HG03066 (cell line): ENCODE results near the gene NR4A1.

Experiments used
- ATAC-seq: cut with Tn5 transposase; IDR thresholded peaks from one replicate; pipeline ENCODE4 v1.9.1; 2021; ENCODE audit warnings: low read depth; ENCODE audit not compliant: unreplicated experiment

The NR4A1 gene

DNA sequence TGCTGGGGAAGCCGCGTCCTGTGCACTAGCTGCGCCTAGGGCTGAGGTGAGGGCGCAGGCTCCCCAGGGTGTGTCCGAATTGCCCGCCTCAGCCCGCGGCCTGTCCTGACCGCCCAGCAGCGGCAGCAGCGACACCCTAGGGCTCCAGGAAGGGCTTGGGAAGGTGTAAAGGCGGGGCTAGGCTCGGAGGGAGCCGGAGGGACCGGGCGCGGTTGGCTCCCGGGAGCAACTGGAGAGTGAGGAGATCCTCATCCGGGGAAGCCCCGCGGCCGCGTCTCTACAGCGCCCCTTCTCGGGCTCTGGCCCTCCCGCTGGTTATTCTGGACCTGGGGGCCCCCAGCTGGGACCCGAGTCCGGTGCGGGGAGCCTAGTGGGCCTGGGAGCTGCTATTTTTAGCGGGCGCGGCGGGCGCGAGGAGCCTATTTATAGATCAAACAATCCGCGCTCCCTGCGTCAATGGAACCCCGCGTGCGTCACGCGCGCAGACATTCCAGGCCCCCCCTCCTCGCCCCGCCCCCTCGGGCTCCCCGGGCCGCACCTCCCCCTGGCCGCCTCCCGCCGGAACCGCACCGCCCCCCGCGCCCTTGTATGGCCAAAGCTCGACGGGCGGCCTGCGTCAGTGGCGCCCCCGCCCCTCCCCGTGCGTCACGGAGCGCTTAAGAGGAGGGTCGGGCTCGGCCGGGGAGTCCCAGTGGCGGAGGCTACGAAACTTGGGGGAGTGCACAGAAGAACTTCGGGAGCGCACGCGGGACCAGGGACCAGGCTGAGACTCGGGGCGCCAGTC, at the start of gene NR4A1:
TSS of gene NR4A1 (plus strand) at position 685 of the 784 bp plus-strand sequence. CDS start 2,887 bp downstream, outside the sequence.
- ATAC-seq = peak; percentile 67

- ATAC-seq = no peak
Measured at GRCh38 chr12:52003016-52003550, 48.2 kb upstream of the NR4A1 start.

DNA sequence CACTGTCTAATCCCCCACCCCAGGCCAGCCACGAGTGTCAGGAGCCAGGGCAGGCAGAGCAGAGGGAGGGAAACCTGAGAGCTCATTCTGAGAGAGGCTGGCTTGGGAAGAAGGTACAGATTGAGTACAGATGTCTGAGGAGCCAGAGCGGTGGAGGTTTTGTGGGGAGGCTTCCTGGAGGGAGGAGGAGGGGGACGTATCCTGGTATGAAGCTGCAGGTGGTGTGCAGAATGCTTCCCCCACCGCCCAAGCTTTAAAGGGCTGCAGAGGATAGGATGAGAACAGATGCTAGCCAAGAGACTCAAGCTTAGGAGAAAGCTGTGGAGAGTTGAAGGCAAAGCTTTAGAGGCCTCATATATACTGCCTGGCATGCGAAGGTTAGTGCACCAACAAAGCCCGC, 47.7 kb upstream of the NR4A1 start:
- no peak for ATAC-seq

GRCh38 chr12:52004042-52004648, 47.1 kb upstream of the NR4A1 start:
- no peak for ATAC-seq

- no peak for ATAC-seq
Measured at GRCh38 chr12:52005218-52005902, 45.9 kb upstream of the NR4A1 start.

GRCh38 chr12:52005903-52006703, 45.1 kb upstream of the NR4A1 start:
- peak; percentile 80 for ATAC-seq

- ATAC-seq = no peak
Measured at GRCh38 chr12:52006726-52007157, 44.5 kb upstream of the NR4A1 start, which contains the start of gene TAMALIN. Gene TAMALIN (plus strand): TSS chr12:52006946. CDS start chr12:52007020, 74 bp downstream.

- no peak for ATAC-seq
Measured at GRCh38 chr12:52007158-52007921, 43.9 kb upstream of the NR4A1 start.

GRCh38 chr12:52007982-52008510, 43.2 kb upstream of the NR4A1 start:
- no peak for ATAC-seq

DNA sequence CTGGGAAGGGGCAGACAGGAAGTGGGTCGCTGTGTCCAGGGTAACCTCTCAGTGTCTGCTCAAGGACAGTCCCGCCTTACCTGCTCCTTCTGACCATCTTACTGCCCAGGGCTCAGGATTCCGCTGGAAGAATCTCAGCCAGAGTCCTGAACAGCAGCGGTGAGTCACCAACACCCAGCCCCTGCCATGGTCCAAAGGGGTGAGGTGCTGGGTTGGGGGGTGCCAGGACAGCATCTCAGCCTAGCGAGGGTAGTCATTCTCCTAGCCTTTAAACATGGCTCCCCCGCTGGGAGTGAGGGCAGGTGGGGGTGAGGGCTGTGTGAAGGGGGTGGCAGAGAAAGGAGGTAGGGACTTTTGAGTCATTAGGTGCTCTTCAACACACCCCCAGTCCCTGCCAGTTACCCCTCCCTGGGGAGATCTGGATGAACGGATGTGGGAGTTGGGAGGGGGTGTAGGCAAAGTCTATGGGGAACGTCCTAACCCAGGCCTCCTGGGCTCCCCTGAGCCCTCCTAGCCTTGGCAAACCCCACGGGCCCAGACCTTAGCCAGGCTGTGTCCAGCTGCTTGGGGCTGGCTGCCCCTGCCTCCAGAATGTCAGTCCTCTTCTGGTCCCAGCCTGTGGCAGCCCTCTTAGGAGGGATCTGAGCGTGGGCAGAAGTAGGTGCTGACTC, 42.0 kb upstream of the NR4A1 start:
- no peak for ATAC-seq

DNA sequence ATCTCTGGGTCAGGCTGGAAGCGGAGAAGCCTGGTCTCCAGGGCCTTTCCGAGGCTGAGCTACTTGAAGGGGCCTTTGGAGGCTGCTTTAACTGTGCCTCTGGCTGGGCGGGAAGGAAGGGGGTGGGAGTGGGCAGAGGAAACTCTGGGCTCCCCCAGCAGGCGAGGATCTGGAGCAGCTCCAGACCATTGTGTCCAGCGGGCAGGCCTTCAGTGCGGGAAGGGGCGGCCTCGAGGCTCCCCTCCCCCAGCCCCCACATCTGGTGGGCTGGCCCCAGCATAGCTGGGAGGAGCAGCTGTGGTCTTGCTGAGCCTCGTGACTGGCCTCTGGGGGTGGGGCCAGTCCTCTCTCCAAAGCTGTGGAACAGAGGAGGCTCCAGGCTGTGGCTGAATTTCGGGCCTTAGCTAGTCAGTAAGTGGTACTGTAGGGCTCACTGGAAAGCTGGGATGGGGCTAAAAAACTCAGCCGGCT, 41.1 kb upstream of the NR4A1 start:
- no peak for ATAC-seq

- ATAC-seq = no peak
Measured at GRCh38 chr12:52010692-52011601, 40.3 kb upstream of the NR4A1 start.

- ATAC-seq = no peak
Measured at GRCh38 chr12:52011602-52012214, 39.5 kb upstream of the NR4A1 start.

DNA sequence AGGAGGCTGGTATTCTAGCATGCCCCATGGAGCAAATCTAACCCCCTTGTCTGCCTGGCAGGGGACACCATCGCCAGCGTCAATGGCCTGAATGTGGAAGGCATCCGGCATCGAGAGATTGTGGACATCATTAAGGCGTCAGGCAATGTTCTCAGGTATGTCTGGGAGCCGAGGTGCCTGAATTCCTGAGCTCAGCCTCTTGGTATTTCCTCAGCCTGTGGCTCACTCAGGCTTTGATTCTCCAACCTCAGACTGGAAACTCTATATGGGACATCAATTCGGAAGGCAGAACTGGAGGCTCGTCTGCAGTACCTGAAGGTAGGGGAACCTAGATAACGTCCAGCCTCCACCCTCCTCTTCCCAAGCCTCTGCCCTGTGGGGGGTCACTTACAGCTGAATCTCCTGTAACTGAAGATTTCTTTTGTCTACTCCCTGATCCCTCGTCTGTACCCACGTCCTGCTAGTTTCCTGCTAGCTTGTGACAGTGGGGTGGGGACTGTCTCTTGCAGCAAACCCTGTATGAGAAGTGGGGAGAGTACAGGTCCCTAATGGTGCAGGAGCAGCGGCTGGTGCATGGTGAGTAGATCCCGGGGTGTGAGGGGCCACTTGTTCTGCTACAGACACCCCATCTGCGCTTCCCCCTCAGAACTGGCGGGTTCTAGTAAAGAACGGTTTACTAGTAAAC, 37.5 kb upstream of the NR4A1 start:
- ATAC-seq = no peak

- no peak for ATAC-seq
Measured at GRCh38 chr12:52014567-52015530, 36.4 kb upstream of the NR4A1 start.
